CD4-positive, alpha-beta T cell treated with Interleukin-15 for 4 hours (primary cell): Measurements from ENCODE around the gene CSNK2A2.
A peak's percentile ranks its signal among the peaks of the same experiment; 100 is the strongest.

Source experiments
- DNase-seq: peaks from one replicate; pipeline ENCODE4 v3.0.0-alpha.2; 2020; ENCODE audit warnings: low spot score

Gene CSNK2A2

GRCh38 chr16:58198022-58198683 lies at the start of gene CSNK2A2:
TSS of gene CSNK2A2 (minus strand) at chr16:58198106. CDS start at chr16:58197736, 370 bp downstream.
- peak; percentile 71 for DNase-seq

GRCh38 chr16:58243528-58244004 lies 45.7 kb upstream of the CSNK2A2 start:
- DNase-seq, result no peak

GRCh38 chr16:58236831-58237230 lies 38.9 kb upstream of the CSNK2A2 start:
- no peak for DNase-seq

- peak; percentile 59 for DNase-seq
These were observed 38.4 kb upstream of the CSNK2A2 start for GRCh38 chr16:58236231-58236690.

- DNase-seq, result no peak
These were observed 37.8 kb upstream of the CSNK2A2 start for GRCh38 chr16:58235663-58236062.

GRCh38 chr16:58234831-58235595 lies 37.1 kb upstream of the CSNK2A2 start:
- DNase-seq, result no peak

- no peak for DNase-seq
These were observed 32.4 kb upstream of the CSNK2A2 start for GRCh38 chr16:58230259-58230658.

GRCh38 chr16:58226790-58227189 lies 28.9 kb upstream of the CSNK2A2 start:
- no peak for DNase-seq

- no peak for DNase-seq
These were observed 28.2 kb upstream of the CSNK2A2 start for GRCh38 chr16:58225965-58226602.

- DNase-seq, result no peak
These were observed 24.8 kb upstream of the CSNK2A2 start for GRCh38 chr16:58222532-58223316.

- no peak for DNase-seq
These were observed 21.5 kb upstream of the CSNK2A2 start for GRCh38 chr16:58219432-58219831.

- DNase-seq, result no peak
These were observed 20.9 kb upstream of the CSNK2A2 start for GRCh38 chr16:58218786-58219185.

- DNase-seq, result no peak
These were observed 19.5 kb upstream of the CSNK2A2 start for GRCh38 chr16:58217311-58217925.

- no peak for DNase-seq
These were observed 15.1 kb upstream of the CSNK2A2 start for GRCh38 chr16:58212824-58213655.

GRCh38 chr16:58211846-58212245 lies 13.9 kb upstream of the CSNK2A2 start:
- DNase-seq, result no peak

- no peak for DNase-seq
These were observed 13.3 kb upstream of the CSNK2A2 start for GRCh38 chr16:58211245-58211644.

GRCh38 chr16:58205276-58206036 lies 7.5 kb upstream of the CSNK2A2 start:
- no peak for DNase-seq

- DNase-seq, result no peak
These were observed 3.3 kb upstream of the CSNK2A2 start for GRCh38 chr16:58201163-58201562.

- DNase-seq, result no peak
These were observed 2.3 kb upstream of the CSNK2A2 start for GRCh38 chr16:58200004-58200797.
